H4 (cell line): ENCODE results near the gene SYT11. TPM values are rescaled to one million over a fixed set of nuclear protein-coding genes. Genes with fewer than 3 reads are reported as not detected.
A peak's percentile ranks its signal among the peaks of the same experiment; 100 is the strongest.
"Not testable (repeated sequence)": the region's sequence is repeated elsewhere in the genome, so short reads cannot be mapped to it uniquely, and the experiment has no call there.

Experiments
- DNase-seq: peaks from one replicate; pipeline ENCODE4 v3.0.0-alpha.2; 2015; ENCODE audit warnings: low spot score
- total RNA-seq: library from RNA; depleted of rRNA; stranded (reverse); fragments of >200 nt; shearing (Covaris generic); gene quantifications from 2 replicates; pipeline ENCODE4 v1.2.3, GENCODE V29; 2014; rRNA removed

SYT11 gene
- 2.9 and 3.4 TPM in 2 replicates for total RNA-seq

GRCh38 chr1:155859234-155859829 is at the start of gene SYT11:
Gene SYT11, plus strand, starts transcription at chr1:155859567. Its CDS starts 195 bp downstream, at chr1:155859762.
- peak; percentile 93 for DNase-seq

GRCh38 chr1:155812878-155813277 is 46.5 kb upstream of the SYT11 start:
- no peak for DNase-seq

- DNase-seq, result no peak
These were observed 45.7 kb upstream of the SYT11 start for GRCh38 chr1:155813672-155814071.

- no peak for DNase-seq
These were observed 43.0 kb upstream of the SYT11 start for GRCh38 chr1:155816351-155816750.

- DNase-seq, result no peak
These were observed 31.9 kb upstream of the SYT11 start for GRCh38 chr1:155827450-155827849.

GRCh38 chr1:155831279-155831976 is 27.9 kb upstream of the SYT11 start:
- DNase-seq, result no peak

- DNase-seq, result no peak
These were observed 25.6 kb upstream of the SYT11 start for GRCh38 chr1:155833665-155834295.

GRCh38 chr1:155834296-155834926 is 25.0 kb upstream of the SYT11 start:
- DNase-seq, result peak; percentile 10

- not testable (repeated sequence) for DNase-seq
These were observed 24.4 kb upstream of the SYT11 start for GRCh38 chr1:155834927-155835399.

- no peak for DNase-seq
These were observed 23.8 kb upstream of the SYT11 start for GRCh38 chr1:155835548-155835947.

GRCh38 chr1:155840386-155840785 is 19.0 kb upstream of the SYT11 start:
- no peak for DNase-seq

GRCh38 chr1:155844860-155845421 is 14.4 kb upstream of the SYT11 start:
- DNase-seq, result no peak

- no peak for DNase-seq
These were observed 11.4 kb upstream of the SYT11 start for GRCh38 chr1:155847823-155848529.

GRCh38 chr1:155850345-155850744 is 9.0 kb upstream of the SYT11 start:
- no peak for DNase-seq

- no peak for DNase-seq
These were observed 3.0 kb upstream of the SYT11 start for GRCh38 chr1:155856257-155856974.

- peak; percentile 94 for DNase-seq
These were observed 2.1 kb upstream of the SYT11 start, which contains the start of gene GON4L for GRCh38 chr1:155856975-155857930. Gene GON4L, minus strand, starts transcription at chr1:155857214. Its CDS starts 3,434 bp downstream, at chr1:155853780.

- peak; percentile 23 for DNase-seq
These were observed 550 bp upstream of the SYT11 start for GRCh38 chr1:155858800-155859233.

GRCh38 chr1:155859881-155860871 is 809 bp downstream of the SYT11 start:
- DNase-seq, result peak; percentile 29
